ENCODE data around the gene SSR2. TPM values are rescaled to one million over a fixed set of nuclear protein-coding genes. Genes with fewer than 3 reads are reported as not detected.
"Not testable (repeated sequence)": the region's sequence is repeated elsewhere in the genome, so short reads cannot be mapped to it uniquely, and the experiment has no call there.

Gene SSR2
- total RNA-seq, 4 donors from 2014 or later: 197 to 397 (median 308) TPM

DNA sequence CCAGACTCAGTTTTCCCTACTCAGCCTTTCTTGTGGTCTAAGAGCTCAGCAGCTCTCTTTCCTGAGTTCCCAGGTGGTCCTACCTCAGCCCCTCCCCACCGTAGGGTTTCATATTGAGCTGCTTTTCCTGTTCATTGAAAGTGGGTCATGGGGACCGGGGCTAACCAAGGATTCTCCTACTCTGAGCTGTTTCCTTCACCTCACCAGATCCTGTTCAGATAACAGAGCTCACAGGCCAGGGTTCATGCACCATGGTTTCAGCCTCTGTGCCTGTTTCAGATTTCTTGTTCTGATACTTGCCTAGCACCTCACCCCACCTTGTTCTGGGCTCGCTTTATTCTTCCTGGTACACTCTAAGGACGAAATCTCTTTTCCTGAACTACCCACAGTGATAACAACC, 24.3 kb upstream of the SSR2 start:
- TF ChIP-seq, protein P1, sequence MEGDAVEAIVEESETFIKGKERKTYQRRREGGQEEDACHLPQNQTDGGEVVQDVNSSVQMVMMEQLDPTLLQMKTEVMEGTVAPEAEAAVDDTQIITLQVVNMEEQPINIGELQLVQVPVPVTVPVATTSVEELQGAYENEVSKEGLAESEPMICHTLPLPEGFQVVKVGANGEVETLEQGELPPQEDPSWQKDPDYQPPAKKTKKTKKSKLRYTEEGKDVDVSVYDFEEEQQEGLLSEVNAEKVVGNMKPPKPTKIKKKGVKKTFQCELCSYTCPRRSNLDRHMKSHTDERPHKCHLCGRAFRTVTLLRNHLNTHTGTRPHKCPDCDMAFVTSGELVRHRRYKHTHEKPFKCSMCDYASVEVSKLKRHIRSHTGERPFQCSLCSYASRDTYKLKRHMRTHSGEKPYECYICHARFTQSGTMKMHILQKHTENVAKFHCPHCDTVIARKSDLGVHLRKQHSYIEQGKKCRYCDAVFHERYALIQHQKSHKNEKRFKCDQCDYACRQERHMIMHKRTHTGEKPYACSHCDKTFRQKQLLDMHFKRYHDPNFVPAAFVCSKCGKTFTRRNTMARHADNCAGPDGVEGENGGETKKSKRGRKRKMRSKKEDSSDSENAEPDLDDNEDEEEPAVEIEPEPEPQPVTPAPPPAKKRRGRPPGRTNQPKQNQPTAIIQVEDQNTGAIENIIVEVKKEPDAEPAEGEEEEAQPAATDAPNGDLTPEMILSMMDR (IDR thresholded peaks at IDR 0.05): no peak
- no peak for ATAC-seq (ENCODE audit: low FRiP score)
- no peak for DNase-seq (ENCODE audit: low spot score)

DNA sequence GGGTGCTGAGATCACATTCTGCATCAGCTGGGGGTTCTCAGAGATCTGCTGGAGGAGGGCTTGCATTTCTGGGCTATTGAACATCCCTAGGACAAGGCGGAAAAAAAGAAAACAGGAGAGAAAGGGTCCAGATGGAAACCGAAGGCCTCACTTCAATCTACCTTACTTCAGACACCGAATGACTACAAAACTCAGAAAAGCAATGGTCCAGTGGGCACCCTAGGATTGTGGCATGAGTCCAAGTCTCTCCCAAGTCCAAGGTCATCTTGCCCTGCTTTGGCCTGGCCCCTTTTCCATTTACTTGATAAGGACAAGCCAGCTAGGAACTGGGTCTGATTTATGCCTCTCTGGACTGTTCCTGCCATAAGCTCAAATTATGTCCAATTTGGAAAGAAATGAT, 22.1 kb upstream of the SSR2 start:
- ATAC-seq (ENCODE audit: low FRiP score): no peak
- TF ChIP-seq, protein P1 (IDR thresholded peaks at IDR 0.05): no peak
- DNase-seq (ENCODE audit: low spot score): no peak

DNA sequence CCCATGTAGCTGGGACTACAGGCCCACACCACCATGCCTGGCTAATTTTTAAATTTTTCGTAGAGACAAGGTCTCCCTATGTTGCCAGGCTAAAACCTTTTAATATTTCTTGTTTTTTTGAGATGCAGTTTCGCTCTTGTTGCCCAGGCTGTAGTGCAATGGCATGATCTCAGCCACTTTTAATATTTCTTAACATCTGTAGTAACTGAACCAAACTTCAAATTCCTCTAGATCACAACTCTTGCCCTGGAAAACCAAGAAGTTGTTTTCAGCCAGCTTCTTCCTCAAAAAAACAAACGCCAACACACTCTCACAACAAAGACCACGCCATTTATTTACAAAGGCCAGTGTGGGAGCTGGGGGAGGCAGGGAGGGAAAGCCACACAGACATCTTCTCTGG, 14.2 kb upstream of the SSR2 start:
- ATAC-seq (ENCODE audit: low FRiP score): not testable (repeated sequence)

DNA sequence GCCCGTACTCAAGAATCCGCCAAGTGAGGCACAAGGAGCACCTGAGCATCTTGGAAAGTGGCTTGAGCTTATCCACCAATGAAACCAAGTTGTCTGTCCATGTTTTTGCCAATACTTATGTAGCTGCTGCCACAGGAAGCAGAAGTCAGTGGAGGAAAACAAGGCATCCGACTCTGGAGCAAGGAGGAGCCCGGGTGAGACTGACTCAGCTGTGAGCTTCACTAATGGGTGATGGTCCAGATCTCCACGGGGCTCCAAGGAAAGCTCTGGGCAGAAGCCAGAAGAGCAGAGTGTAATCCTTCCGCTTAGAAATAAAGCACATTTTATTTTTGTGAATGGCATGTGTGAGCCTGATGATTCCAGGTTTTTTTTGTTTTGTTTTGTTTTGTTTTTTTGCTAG, 12.3 kb upstream of the SSR2 start:
- no peak for DNase-seq (ENCODE audit: low spot score)
- TF ChIP-seq, protein P1 (IDR thresholded peaks at IDR 0.05): no peak
- ATAC-seq (ENCODE audit: low FRiP score): no peak

More for the DNA sequence above, 14.2 kb upstream of the SSR2 start:
- DNase-seq (ENCODE audit: low spot score): not testable (repeated sequence)

DNA sequence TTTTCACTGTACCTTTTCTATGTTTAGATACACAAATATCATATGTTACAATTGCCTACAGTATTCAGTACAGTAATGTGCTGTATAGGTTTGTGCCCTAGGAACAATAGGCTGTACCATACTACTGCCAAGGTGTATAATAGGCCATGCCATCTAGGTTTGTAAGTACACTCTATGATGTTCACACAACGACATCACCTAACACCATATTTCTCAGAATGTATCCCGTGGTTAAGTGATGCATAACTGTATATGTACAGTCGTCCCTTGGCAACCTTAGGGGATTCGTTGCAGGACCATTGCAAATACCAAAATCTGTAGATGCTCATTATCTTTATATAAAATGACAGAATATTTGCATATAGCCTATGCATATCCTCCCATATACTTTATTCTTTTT, 5.8 kb upstream of the SSR2 start:
- ATAC-seq (ENCODE audit: low FRiP score) (no peak), DNase-seq (ENCODE audit: low spot score) (no peak)
- TF ChIP-seq, protein P1 (IDR thresholded peaks at IDR 0.05): no peak

DNA sequence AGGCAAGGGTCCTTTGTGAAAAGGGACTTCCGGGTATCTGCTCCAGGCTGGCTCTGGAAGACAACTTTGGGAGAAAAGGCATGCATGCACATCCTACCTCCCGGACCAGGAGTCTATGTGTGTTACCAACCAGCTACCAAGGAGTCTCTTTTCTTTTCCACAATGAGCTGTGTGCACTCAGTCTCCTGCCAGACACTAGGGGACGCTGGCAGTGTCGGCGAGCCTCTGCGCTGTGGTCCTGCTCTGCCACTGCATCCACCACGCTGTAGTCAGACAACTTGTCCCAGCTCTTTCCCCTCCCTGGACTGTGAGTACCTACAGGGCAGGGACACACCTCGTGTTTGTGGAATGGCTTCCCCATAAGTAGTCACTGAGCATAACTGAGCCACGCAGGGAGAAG, 5.1 kb upstream of the SSR2 start:
- DNase-seq (ENCODE audit: low spot score): no peak
- TF ChIP-seq, protein P1 (IDR thresholded peaks at IDR 0.05): no peak
- no peak for ATAC-seq (ENCODE audit: low FRiP score)

DNA sequence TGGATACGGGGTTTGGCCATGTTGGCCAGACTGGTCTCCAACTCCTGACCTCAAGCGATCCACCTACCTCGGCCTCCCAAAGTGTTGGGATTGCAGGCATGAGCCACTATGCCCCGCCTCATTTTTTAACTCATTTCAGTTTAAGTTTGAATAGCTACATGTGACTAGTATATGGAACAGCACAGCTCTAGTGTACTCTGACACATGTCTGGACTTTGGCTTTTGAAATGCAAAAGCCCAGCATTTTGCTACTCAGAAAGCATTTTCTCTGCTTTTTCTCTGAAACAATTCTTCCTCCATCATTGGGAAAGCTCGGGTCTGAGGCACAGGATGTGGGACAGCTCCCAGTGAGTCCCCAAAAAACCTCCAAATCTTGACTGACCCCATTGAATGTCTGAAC, 4.0 kb upstream of the SSR2 start:
- TF ChIP-seq, protein P1 (IDR thresholded peaks at IDR 0.05): no peak
- no peak for ATAC-seq (ENCODE audit: low FRiP score)

DNA sequence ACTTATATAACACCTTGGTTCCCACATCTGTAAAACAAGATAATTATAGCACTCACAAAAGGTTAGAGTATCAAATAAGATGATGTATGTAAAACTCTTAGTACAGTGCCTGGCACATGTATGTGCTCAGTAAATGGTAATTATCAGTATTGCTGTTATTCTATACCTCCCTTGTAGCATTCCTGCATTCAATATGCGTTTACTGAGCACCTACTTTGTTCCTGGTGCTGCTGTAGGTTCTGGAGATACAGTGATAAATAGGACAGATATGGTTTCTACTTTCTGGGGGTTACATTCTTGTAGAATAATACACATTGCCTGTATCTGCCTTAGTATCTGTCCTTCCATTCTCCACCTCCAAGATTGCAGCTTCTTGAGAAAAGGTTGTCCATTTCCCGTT, 1.2 kb upstream of the SSR2 start:
- TF ChIP-seq, protein P1 (IDR thresholded peaks at IDR 0.05): no peak

More for the DNA sequence above, 4.0 kb upstream of the SSR2 start:
- DNase-seq (ENCODE audit: low spot score): no peak

More for the DNA sequence above, 1.2 kb upstream of the SSR2 start:
- ATAC-seq (ENCODE audit: low FRiP score): no peak
- no peak for DNase-seq (ENCODE audit: low spot score)

Data from omental fat pad (tissue), 4 donors.